ENCODE data around the gene ZNF837.

- no peak for TF ChIP-seq CTCF (IDR thresholded peaks at IDR 0.05)
- no peak for TF ChIP-seq POLR2A (IDR thresholded peaks at IDR 0.05)
Measured at GRCh38 chr19:58356766-58357480, 23.9 kb downstream of the ZNF837 start.
